Measurements from ENCODE around the gene ADAMTS13.

GRCh38 chr9:133505186-133505830 lies 83.1 kb downstream of the ADAMTS13 start:
- TF ChIP-seq, protein P1, sequence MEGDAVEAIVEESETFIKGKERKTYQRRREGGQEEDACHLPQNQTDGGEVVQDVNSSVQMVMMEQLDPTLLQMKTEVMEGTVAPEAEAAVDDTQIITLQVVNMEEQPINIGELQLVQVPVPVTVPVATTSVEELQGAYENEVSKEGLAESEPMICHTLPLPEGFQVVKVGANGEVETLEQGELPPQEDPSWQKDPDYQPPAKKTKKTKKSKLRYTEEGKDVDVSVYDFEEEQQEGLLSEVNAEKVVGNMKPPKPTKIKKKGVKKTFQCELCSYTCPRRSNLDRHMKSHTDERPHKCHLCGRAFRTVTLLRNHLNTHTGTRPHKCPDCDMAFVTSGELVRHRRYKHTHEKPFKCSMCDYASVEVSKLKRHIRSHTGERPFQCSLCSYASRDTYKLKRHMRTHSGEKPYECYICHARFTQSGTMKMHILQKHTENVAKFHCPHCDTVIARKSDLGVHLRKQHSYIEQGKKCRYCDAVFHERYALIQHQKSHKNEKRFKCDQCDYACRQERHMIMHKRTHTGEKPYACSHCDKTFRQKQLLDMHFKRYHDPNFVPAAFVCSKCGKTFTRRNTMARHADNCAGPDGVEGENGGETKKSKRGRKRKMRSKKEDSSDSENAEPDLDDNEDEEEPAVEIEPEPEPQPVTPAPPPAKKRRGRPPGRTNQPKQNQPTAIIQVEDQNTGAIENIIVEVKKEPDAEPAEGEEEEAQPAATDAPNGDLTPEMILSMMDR (IDR thresholded peaks at IDR 0.05; ENCODE audit: low read depth, low read length, missing input control), result no peak
- TF ChIP-seq EGR1 (IDR thresholded peaks at IDR 0.05; ENCODE audit: low read depth in 2 of 2) (no peak), RAD21 (IDR thresholded peaks at IDR 0.05) (no peak)
- TF ChIP-seq, protein P2, sequence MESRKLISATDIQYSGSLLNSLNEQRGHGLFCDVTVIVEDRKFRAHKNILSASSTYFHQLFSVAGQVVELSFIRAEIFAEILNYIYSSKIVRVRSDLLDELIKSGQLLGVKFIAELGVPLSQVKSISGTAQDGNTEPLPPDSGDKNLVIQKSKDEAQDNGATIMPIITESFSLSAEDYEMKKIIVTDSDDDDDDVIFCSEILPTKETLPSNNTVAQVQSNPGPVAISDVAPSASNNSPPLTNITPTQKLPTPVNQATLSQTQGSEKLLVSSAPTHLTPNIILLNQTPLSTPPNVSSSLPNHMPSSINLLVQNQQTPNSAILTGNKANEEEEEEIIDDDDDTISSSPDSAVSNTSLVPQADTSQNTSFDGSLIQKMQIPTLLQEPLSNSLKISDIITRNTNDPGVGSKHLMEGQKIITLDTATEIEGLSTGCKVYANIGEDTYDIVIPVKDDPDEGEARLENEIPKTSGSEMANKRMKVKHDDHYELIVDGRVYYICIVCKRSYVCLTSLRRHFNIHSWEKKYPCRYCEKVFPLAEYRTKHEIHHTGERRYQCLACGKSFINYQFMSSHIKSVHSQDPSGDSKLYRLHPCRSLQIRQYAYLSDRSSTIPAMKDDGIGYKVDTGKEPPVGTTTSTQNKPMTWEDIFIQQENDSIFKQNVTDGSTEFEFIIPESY (IDR thresholded peaks at IDR 0.05), result no peak

Measured in liver (tissue), 3 donors.